T-cell (primary cell): ENCODE measurements around the gene PDS5A. TPM values are rescaled to one million over a fixed set of nuclear protein-coding genes. Genes with fewer than 3 reads are reported as not detected.

Source experiments
- ATAC-seq, 4 experiments: fragments of 200-7000 bp in 3 of 4; fragments of 150-1000 bp in 1 of 4; cut with Tn5 transposase; replicated peaks in 1 of 4; 1 replicate in 3 of 4; 2 replicates in 1 of 4; pipeline ENCODE4 v1.10.0; 2021; ENCODE audit warnings: moderate library complexity in 3 of 4, mild to moderate bottlenecking in 2 of 4, moderate number of reproducible peaks in 1 of 4
- CTCF ChIA-PET, 2 donors: fragments of 300-600 bp; sonication (Branson Sonifier 250); formaldehyde crosslinking; loops; one replicate each; lab custom pipeline; 2022; ENCODE audit warnings: antibody characterized with exemption in 2 of 2; lab: Charles Lee
- POLR2A ChIA-PET, 2 donors: fragments of 300-600 bp; sonication (Branson Sonifier 250); formaldehyde crosslinking; loops; one replicate each; lab custom pipeline; 2022; ENCODE audit warnings: antibody characterized with exemption in 2 of 2; lab: Charles Lee
- DNase-seq, 35 experiments: peaks; one replicate each; pipeline versions ENCODE4 v3.0.0 to v3.0.0-alpha.2; 2013 to 2023
- H3K27ac ChIP-seq: one replicate; pipeline ENCODE4 v1.5.1; 2013; ENCODE audit warnings: low read length
- H3K27me3 ChIP-seq, 2 experiments: replicated peaks in 1 of 2; 1 replicate in 1 of 2; 2 replicates in 1 of 2; pipeline versions ENCODE4 v1.6.1 to v1.7.0; 2013; ENCODE audit warnings: low read length in 1 of 2, mixed read lengths in 1 of 2; ENCODE audit not compliant: control insufficient read depth in 2 of 2, insufficient read depth in 2 of 2; ENCODE audit errors: extremely low read depth in 1 of 2
- H3K36me3 ChIP-seq, 2 donors: 1 replicate in 1 of 2; 2 replicates in 1 of 2; pipeline versions ENCODE4 v1.6.1 to v1.7.0; 2013; ENCODE audit warnings: low read length in 1 of 2; ENCODE audit not compliant: control insufficient read depth in 2 of 2, insufficient read depth in 1 of 2; ENCODE audit errors: extremely low read depth in 1 of 2
- H3K4me1 ChIP-seq, 2 experiments: 1 replicate in 1 of 2; 2 replicates in 1 of 2; pipeline versions ENCODE4 v1.6.1 to v1.7.0; 2013; ENCODE audit warnings: low read length in 2 of 2, mixed read lengths in 1 of 2; ENCODE audit not compliant: insufficient read depth in 2 of 2, control insufficient read depth in 1 of 2; ENCODE audit errors: extremely low read depth in 1 of 2
- H3K4me3 ChIP-seq, 2 donors: 1 replicate in 1 of 2; 2 replicates in 1 of 2; pipeline versions ENCODE4 v1.5.1 to v1.7.0; 2013; ENCODE audit warnings: mild to moderate bottlenecking in 2 of 2, low read length in 1 of 2, moderate library complexity in 1 of 2; ENCODE audit not compliant: control insufficient read depth in 1 of 2; ENCODE audit errors: extremely low read depth in 1 of 2
- H3K9me3 ChIP-seq: 2 replicates; pipeline ENCODE4 v1.7.0; 2013
- H3K27ac Mint-ChIP-seq, 2 donors: one replicate each; pipeline ENCODE4 v1.8.0; 2020 to 2021; ENCODE audit warnings: mild to moderate bottlenecking in 2 of 2, mixed read lengths in 2 of 2
- H3K27me3 Mint-ChIP-seq, 2 donors: one replicate each; pipeline ENCODE4 v1.8.0; 2021 to 2022; ENCODE audit warnings: mixed read lengths in 2 of 2
- H3K36me3 Mint-ChIP-seq: one replicate; pipeline ENCODE4 v1.8.0; 2021; ENCODE audit warnings: mixed read lengths
- H3K4me1 Mint-ChIP-seq, 3 donors: one replicate each; pipeline ENCODE4 v1.8.0; 2020 to 2022; ENCODE audit warnings: mixed read lengths in 3 of 3, mild to moderate bottlenecking in 1 of 3
- H3K4me3 Mint-ChIP-seq, 3 donors: one replicate each; pipeline ENCODE4 v1.8.0; 2020 to 2022; ENCODE audit warnings: mild to moderate bottlenecking in 3 of 3, mixed read lengths in 3 of 3, moderate library complexity in 3 of 3
- H3K9me3 Mint-ChIP-seq, 3 donors: one replicate each; pipeline ENCODE4 v1.8.0; 2020 to 2022; ENCODE audit warnings: mixed read lengths in 3 of 3
- WGBS: methylation state at CpG from one replicate; pipeline ENCODE4 v1.1.5; 2013; ENCODE audit warnings: missing lambda C conversion rate; ENCODE audit not compliant: insufficient coverage; 5-methylcytosine and 5-hydroxymethylcytosine counted together
- total RNA-seq, 35 experiments: library from RNA in 6 of 35; stranded (reverse) in 6 of 35; fragments of 120-200 nt in 1 of 35; gene quantifications; one replicate each; pipeline versions ENCODE4 v1.2.1 to v1.2.4 and lab custom pipeline; 2013 to 2026

The PDS5A gene
- total RNA-seq, 5 donors from 2014 or later (not counting 1 experiment from before 2014, with no cell fraction given), result 73.5 to 113 (median 88.5) TPM

- no peak overlapping the region for H3K4me3 Mint-ChIP-seq
- H3K27me3 Mint-ChIP-seq, result no peaks in the 10 kb centered on the region
- H3K36me3 ChIP-seq, result peaks cover 0 to 27% of the 10 kb centered on the region in 2 donors
- no peaks in the 10 kb centered on the region for H3K9me3 Mint-ChIP-seq
- DNase-seq (no peak), ATAC-seq (no peak)
- no peak overlapping the region for H3K4me3 ChIP-seq
- H3K4me1 ChIP-seq, result peaks cover 0 to 30% of the 10 kb centered on the region in 2 experiments
- ChIA-PET POLR2A (no interaction called here), CTCF (no interaction called here)
- H3K9me3 ChIP-seq, result no peaks in the 10 kb centered on the region
- H3K27ac ChIP-seq, result no peak overlapping the region
- H3K36me3 Mint-ChIP-seq, result peaks cover 26% of the 10 kb centered on the region
- no peaks in the 10 kb centered on the region for H3K27me3 ChIP-seq
- no CpG with 5 or more reads among the region's 2 CpGs for WGBS
- peaks cover 32 to 49% (median 36%) of the 10 kb centered on the region in 3 donors for H3K4me1 Mint-ChIP-seq
- no peak overlapping the region for H3K27ac Mint-ChIP-seq
Observed at GRCh38 chr4:39928538-39928937, 49.2 kb downstream of the PDS5A start.

- CTCF ChIA-PET, result interaction anchor here (0.5 to 1.3 kb wide), 2 partner anchors 23 to 453 kb away, joined by 3 to 7 read pairs; no protein-coding TSS in a partner anchor
Observed at GRCh38 chr4:39924014-39924413, 53.7 kb downstream of the PDS5A start.

GRCh38 chr4:39922399-39922798, 55.3 kb downstream of the PDS5A start:
- Mint-ChIP-seq H3K36me3 (peaks cover 29% of the 10 kb centered on the region), H3K27me3 (no peaks in the 10 kb centered on the region), H3K9me3 (no peaks in the 10 kb centered on the region), H3K4me3 (no peak overlapping the region), H3K4me1 (peaks cover 4 to 15% (median 5%) of the 10 kb centered on the region in 3 donors), H3K27ac (no peak overlapping the region)
- ChIA-PET CTCF (no interaction called here), POLR2A (interaction anchor here (0.6 to 0.7 kb wide), 2 partner anchors 655 to 815 kb away, joined by 4 to 6 read pairs; no protein-coding TSS in a partner anchor)
- Histone ChIP-seq H3K9me3 (no peaks in the 10 kb centered on the region), H3K27ac (no peak overlapping the region), H3K36me3 (peaks cover 5 to 36% of the 10 kb centered on the region in 2 donors), H3K4me3 (no peak overlapping the region), H3K4me1 (no peaks in the 10 kb centered on the region), H3K27me3 (no peaks in the 10 kb centered on the region)
- DNase-seq (no peak), ATAC-seq (no peak)
- no CpG with 5 or more reads among the region's 2 CpGs for WGBS

More at GRCh38 chr4:39924014-39924413, 53.7 kb downstream of the PDS5A start:
- ATAC-seq (no peak), DNase-seq (no peak)
- Histone ChIP-seq H3K4me1 (no peaks in the 10 kb centered on the region), H3K9me3 (no peaks in the 10 kb centered on the region), H3K36me3 (peaks cover 0 to 42% of the 10 kb centered on the region in 2 donors), H3K27me3 (no peaks in the 10 kb centered on the region), H3K27ac (no peak overlapping the region), H3K4me3 (no peak overlapping the region)
- Mint-ChIP-seq H3K27ac (peak overlapping the region in 1 of 2 donors; percentile 23), H3K4me3 (no peak overlapping the region), H3K36me3 (peaks cover 32% of the 10 kb centered on the region), H3K4me1 (peaks cover 5 to 21% (median 10%) of the 10 kb centered on the region in 3 donors), H3K27me3 (no peaks in the 10 kb centered on the region), H3K9me3 (no peaks in the 10 kb centered on the region)
- POLR2A ChIA-PET, result interaction anchor here in 1 of 2 donors (0.6 kb wide), 1 partner anchor 47 kb away, joined by 3 read pairs; no protein-coding TSS in a partner anchor
- 75% methylated on average over 1 of the region's 2 CpGs for WGBS

GRCh38 chr4:39913471-39913870, 64.2 kb downstream of the PDS5A start:
- Mint-ChIP-seq H3K9me3 (no peaks in the 10 kb centered on the region), H3K27me3 (no peaks in the 10 kb centered on the region), H3K36me3 (peaks cover 26% of the 10 kb centered on the region), H3K27ac (no peak overlapping the region), H3K4me1 (no peaks in the 10 kb centered on the region), H3K4me3 (no peak overlapping the region)
- CTCF ChIA-PET, result interaction anchor here (0.6 to 0.7 kb wide), 3 partner anchors 30 to 1905 kb away, joined by 4 to 5 read pairs (median 5); no protein-coding TSS in a partner anchor
- Histone ChIP-seq H3K9me3 (no peaks in the 10 kb centered on the region), H3K27ac (no peak overlapping the region), H3K36me3 (peaks cover 12 to 55% of the 10 kb centered on the region in 2 donors), H3K27me3 (no peaks in the 10 kb centered on the region), H3K4me3 (no peak overlapping the region), H3K4me1 (no peaks in the 10 kb centered on the region)
- WGBS, result no CpG with 5 or more reads among the region's 4 CpGs
- POLR2A ChIA-PET, result no interaction called here
- no peak for ATAC-seq
- no peak for DNase-seq

DNA sequence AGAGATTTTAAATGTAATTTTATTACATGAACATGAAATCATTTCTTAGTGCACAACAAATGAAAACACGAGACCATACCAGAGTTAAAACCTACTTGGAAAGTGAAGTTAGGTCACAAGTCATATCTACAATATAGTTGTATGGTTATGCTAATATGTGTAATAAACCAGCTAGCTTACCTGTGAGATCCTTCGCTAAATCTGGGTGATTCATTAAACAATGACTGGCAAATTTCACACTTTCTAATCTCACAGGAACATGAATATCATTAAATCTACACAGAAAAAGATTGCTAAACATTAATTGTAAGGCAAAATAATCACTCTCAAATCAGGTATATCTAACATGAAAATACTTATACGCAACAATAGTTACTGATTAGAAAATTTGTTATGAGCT, 67.6 kb downstream of the PDS5A start:
- Histone ChIP-seq H3K4me3 (no peak overlapping the region), H3K36me3 (peaks cover 6 to 53% of the 10 kb centered on the region in 2 donors), H3K27me3 (no peaks in the 10 kb centered on the region), H3K4me1 (no peaks in the 10 kb centered on the region), H3K9me3 (no peaks in the 10 kb centered on the region), H3K27ac (no peak overlapping the region)
- ChIA-PET POLR2A (interaction anchor here in 1 of 2 donors (0.8 kb wide), 1 partner anchor 14 kb away, joined by 5 read pairs; no protein-coding TSS in a partner anchor), CTCF (interaction anchor here in 1 of 2 donors (0.5 kb wide), 1 partner anchor 80 kb away, joined by 3 read pairs; no protein-coding TSS in a partner anchor)
- H3K27me3 Mint-ChIP-seq, result no peaks in the 10 kb centered on the region
- H3K4me1 Mint-ChIP-seq, result no peaks in the 10 kb centered on the region
- ATAC-seq, result no peak
- H3K4me3 Mint-ChIP-seq, result no peak overlapping the region
- no peaks in the 10 kb centered on the region for H3K9me3 Mint-ChIP-seq
- no peak overlapping the region for H3K27ac Mint-ChIP-seq
- DNase-seq, result no peak
- no CpG with 5 or more reads among the region's 3 CpGs for WGBS
- peaks cover 33% of the 10 kb centered on the region for H3K36me3 Mint-ChIP-seq

DNA sequence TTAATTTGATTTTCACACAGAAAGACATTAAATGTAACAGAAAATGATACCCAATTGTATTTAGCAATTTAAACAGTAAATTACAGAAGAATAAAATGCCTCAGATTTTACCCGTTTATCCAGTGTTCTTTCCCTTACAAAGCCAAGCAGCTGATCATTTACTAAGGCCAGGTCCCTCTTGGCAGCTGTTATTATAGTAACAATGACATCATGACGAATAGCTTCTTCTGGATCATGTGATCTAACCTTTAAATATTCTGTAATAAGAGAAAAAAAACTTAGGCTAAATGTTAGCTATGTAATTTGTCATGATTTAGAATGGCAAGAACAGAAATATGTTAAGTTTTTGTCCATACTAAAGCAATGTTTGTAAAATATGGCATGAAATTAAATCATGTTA, 69.4 kb downstream of the PDS5A start:
- peaks cover 6 to 45% of the 10 kb centered on the region in 2 donors for H3K36me3 ChIP-seq
- no peak overlapping the region for H3K27ac ChIP-seq
- H3K4me3 ChIP-seq, result no peak overlapping the region
- H3K4me1 ChIP-seq, result no peaks in the 10 kb centered on the region
- ChIA-PET POLR2A (interaction anchor here in 1 of 2 donors (0.6 kb wide), 2 partner anchors 12 to 492 kb away, joined by 3 to 5 read pairs; no protein-coding TSS in a partner anchor), CTCF (interaction anchor here in 1 of 2 donors (0.6 kb wide), 1 partner anchor 168 kb away, joined by 3 read pairs; no protein-coding TSS in a partner anchor)
- Mint-ChIP-seq H3K9me3 (no peaks in the 10 kb centered on the region), H3K36me3 (peaks cover 36% of the 10 kb centered on the region), H3K27ac (no peak overlapping the region), H3K27me3 (no peaks in the 10 kb centered on the region), H3K4me1 (no peaks in the 10 kb centered on the region), H3K4me3 (no peak overlapping the region)
- no peak for ATAC-seq
- H3K27me3 ChIP-seq, result no peaks in the 10 kb centered on the region
- no peak for DNase-seq
- H3K9me3 ChIP-seq, result no peaks in the 10 kb centered on the region
- WGBS, result no CpG with 5 or more reads among the region's 2 CpGs
